Measurements from ENCODE around the gene UPP2. TPM values are rescaled to one million over a fixed set of nuclear protein-coding genes. Genes with fewer than 3 reads are reported as not detected.

The UPP2 gene
- total and polyA plus RNA-seq, 2 of the 13 experiments (the other 11 are each of a cell fraction or from before 2014, with no cell fraction given) = 0.07 to 0.28 TPM

DNA sequence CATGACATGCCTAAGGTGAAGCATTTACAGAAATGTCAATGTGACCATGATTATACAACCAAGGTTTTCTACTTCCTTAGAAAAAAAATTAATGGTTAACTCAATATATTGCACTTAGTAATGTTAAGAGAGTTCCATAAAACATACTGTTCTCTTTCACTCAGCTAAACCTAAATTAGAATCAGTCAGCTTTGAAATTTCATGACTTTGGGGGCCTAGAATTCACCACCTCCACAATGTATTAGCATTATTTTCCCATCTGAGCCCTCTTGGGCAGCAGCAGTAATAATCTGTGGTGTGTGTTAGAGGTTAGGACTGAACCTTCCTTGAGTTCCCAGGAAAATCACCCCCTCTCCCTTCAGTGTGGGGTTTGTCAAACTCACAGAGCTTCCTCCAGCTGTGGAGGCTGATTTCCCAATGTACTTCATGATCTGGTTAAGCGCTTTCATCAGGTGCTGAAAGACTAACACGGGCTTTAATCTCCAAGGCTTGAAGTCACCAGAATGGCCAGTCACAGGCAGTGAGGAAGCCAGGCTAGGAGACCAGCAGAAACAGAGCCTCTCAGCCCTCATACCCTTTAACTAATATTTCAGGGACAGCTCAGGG, 7.1 kb upstream of the UPP2 start (continued):
- TF ChIP-seq ZMYM4 (CRISPR knock-in tag; IDR thresholded peaks at IDR 0.05) = peak; percentile 43
- no peak for TF ChIP-seq SYNCRIP (IDR thresholded peaks at IDR 0.05; ENCODE audit: insufficient read depth, low read depth, low read length)
- 0 out of 2 replicates have a peak, but pooled peaks have one; percentile 38 for TF ChIP-seq ERF (CRISPR knock-in tag; IDR thresholded peaks at IDR 0.05)
- TF ChIP-seq ZFP36L1 (CRISPR knock-in tag; IDR thresholded peaks at IDR 0.05) = no peak
- TF ChIP-seq HNRNPH1 (optimal IDR thresholded peaks at IDR 0.05; ENCODE audit: low read depth, low read length) = no peak
- no peak for TF ChIP-seq MED1 (CRISPR knock-in tag; IDR thresholded peaks at IDR 0.05)
- TF ChIP-seq AKNA (CRISPR knock-in tag; IDR thresholded peaks at IDR 0.05; ENCODE audit: borderline replicate concordance) = no peak
- TF ChIP-seq PHF21A (CRISPR knock-in tag; IDR thresholded peaks at IDR 0.05) = 0 out of 2 replicates have a peak, but pooled peaks have one; percentile 24
- TF ChIP-seq ZNF138 (CRISPR knock-in tag; IDR thresholded peaks at IDR 0.05; ENCODE audit: low read depth) = no peak
- TF ChIP-seq BCL6 (CRISPR knock-in tag; IDR thresholded peaks at IDR 0.05) = 0 out of 2 replicates have a peak, but pooled peaks have one; percentile 8
- TF ChIP-seq POLR2AphosphoS2 (IDR thresholded peaks at IDR 0.05; ENCODE audit: low read depth, low read length) = no peak
- TF ChIP-seq ZNF501 (CRISPR knock-in tag; IDR thresholded peaks at IDR 0.05) = peak; percentile 64
- no peak for TF ChIP-seq NR2F1 (CRISPR knock-in tag; IDR thresholded peaks at IDR 0.05)
